IPS DF 6.9 (cell line): ENCODE measurements around the gene FARS2.

Experiments used
- DNase-seq: peaks from one replicate; pipeline ENCODE4 v3.0.0-alpha.2; 2013; ENCODE audit warnings: low read depth, low spot score
- H3K27ac ChIP-seq: one replicate; pipeline ENCODE4 v1.5.1; 2013; ENCODE audit warnings: low read length, control low read depth
- H3K27me3 ChIP-seq: 2 replicates; pipeline ENCODE4 v1.6.1; 2013; ENCODE audit warnings: mild to moderate bottlenecking, low read length; ENCODE audit not compliant: control insufficient read depth, insufficient read depth
- H3K36me3 ChIP-seq: 2 replicates; pipeline ENCODE4 v1.6.1; 2013; ENCODE audit warnings: low read length; ENCODE audit not compliant: control insufficient read depth, insufficient read depth
- H3K4me1 ChIP-seq: 2 replicates; pipeline ENCODE4 v1.6.1; 2013; ENCODE audit warnings: low read length; ENCODE audit not compliant: control insufficient read depth, insufficient read depth
- H3K4me3 ChIP-seq: 2 replicates; pipeline ENCODE4 v1.5.1; 2013; ENCODE audit warnings: mild to moderate bottlenecking, low read length
- H3K9me3 ChIP-seq: 2 replicates; pipeline ENCODE4 v1.6.1; 2013; ENCODE audit warnings: low read length, inconsistent platforms; ENCODE audit not compliant: control insufficient read depth, insufficient read depth
- WGBS: extraction: QIAGEN DNeasy Blood & Tissue Kit; methylation state at CpG from one replicate; pipeline ENCODE4 v1.1.7; 2013; ENCODE audit warnings: mixed read lengths, missing lambda C conversion rate; ENCODE audit not compliant: insufficient read length, insufficient coverage; 5-methylcytosine and 5-hydroxymethylcytosine counted together

FARS2 gene

GRCh38 chr6:5771211-5771610 is 509.9 kb downstream of the FARS2 start:
- H3K27ac ChIP-seq: no peak overlapping the region
- H3K4me1 ChIP-seq: no peaks in the 10 kb centered on the region
- no peaks in the 10 kb centered on the region for H3K9me3 ChIP-seq
- no peaks in the 10 kb centered on the region for H3K27me3 ChIP-seq
- WGBS: no CpG with 5 or more reads among the region's 7 CpGs
- no peak for DNase-seq
- H3K36me3 ChIP-seq: no peaks in the 10 kb centered on the region
- no peak overlapping the region for H3K4me3 ChIP-seq

- Histone ChIP-seq H3K27ac (no peak overlapping the region), H3K9me3 (no peaks in the 10 kb centered on the region), H3K36me3 (no peaks in the 10 kb centered on the region), H3K27me3 (no peaks in the 10 kb centered on the region), H3K4me1 (no peaks in the 10 kb centered on the region), H3K4me3 (no peak overlapping the region)
- no peak for DNase-seq
- no CpG with 5 or more reads among the region's 6 CpGs for WGBS
These were observed 510.6 kb downstream of the FARS2 start for GRCh38 chr6:5771759-5772390.

- WGBS: no CpG with 5 or more reads among the region's 11 CpGs
- H3K9me3 ChIP-seq: no peaks in the 10 kb centered on the region
- H3K4me3 ChIP-seq: no peak overlapping the region
- H3K36me3 ChIP-seq: no peaks in the 10 kb centered on the region
- no peak overlapping the region for H3K27ac ChIP-seq
- no peaks in the 10 kb centered on the region for H3K4me1 ChIP-seq
- DNase-seq: no peak
- H3K27me3 ChIP-seq: no peaks in the 10 kb centered on the region
These were observed 511.3 kb downstream of the FARS2 start for GRCh38 chr6:5772408-5773120.

GRCh38 chr6:5776104-5776503 is 514.8 kb downstream of the FARS2 start:
- no peak overlapping the region for H3K4me3 ChIP-seq
- H3K27me3 ChIP-seq: no peaks in the 10 kb centered on the region
- H3K27ac ChIP-seq: no peak overlapping the region
- no peaks in the 10 kb centered on the region for H3K4me1 ChIP-seq
- H3K9me3 ChIP-seq: no peaks in the 10 kb centered on the region
- WGBS: no CpG with 5 or more reads among the region's 6 CpGs
- no peak for DNase-seq
- no peaks in the 10 kb centered on the region for H3K36me3 ChIP-seq

- no peaks in the 10 kb centered on the region for H3K9me3 ChIP-seq
- H3K27me3 ChIP-seq: no peaks in the 10 kb centered on the region
- no peaks in the 10 kb centered on the region for H3K36me3 ChIP-seq
- no peak overlapping the region for H3K4me3 ChIP-seq
- no peak for DNase-seq
- no peaks in the 10 kb centered on the region for H3K4me1 ChIP-seq
- no peak overlapping the region for H3K27ac ChIP-seq
- WGBS: no CpG with 5 or more reads among the region's 12 CpGs
These were observed 515.5 kb downstream of the FARS2 start for GRCh38 chr6:5776706-5777390.

- no peak overlapping the region for H3K4me3 ChIP-seq
- DNase-seq: no peak
- H3K27me3 ChIP-seq: no peaks in the 10 kb centered on the region
- H3K4me1 ChIP-seq: peaks cover 5% of the 10 kb centered on the region
- no peaks in the 10 kb centered on the region for H3K36me3 ChIP-seq
- no CpG with 5 or more reads among the region's 7 CpGs for WGBS
- no peak overlapping the region for H3K27ac ChIP-seq
- H3K9me3 ChIP-seq: no peaks in the 10 kb centered on the region
These were observed 517.1 kb downstream of the FARS2 start for GRCh38 chr6:5778317-5778857.

- no CpG with 5 or more reads among the region's 7 CpGs for WGBS
- no peak overlapping the region for H3K27ac ChIP-seq
- H3K4me3 ChIP-seq: no peak overlapping the region
- no peaks in the 10 kb centered on the region for H3K36me3 ChIP-seq
- no peaks in the 10 kb centered on the region for H3K27me3 ChIP-seq
- no peaks in the 10 kb centered on the region for H3K9me3 ChIP-seq
- peaks cover 5% of the 10 kb centered on the region for H3K4me1 ChIP-seq
- no peak for DNase-seq
These were observed 517.6 kb downstream of the FARS2 start for GRCh38 chr6:5778906-5779305.

GRCh38 chr6:5781019-5781418 is 519.7 kb downstream of the FARS2 start:
- DNase-seq: no peak
- no peak overlapping the region for H3K4me3 ChIP-seq

GRCh38 chr6:5781966-5782556 is 520.7 kb downstream of the FARS2 start:
- Histone ChIP-seq H3K4me1 (peaks cover 5% of the 10 kb centered on the region), H3K4me3 (no peak overlapping the region), H3K36me3 (no peaks in the 10 kb centered on the region), H3K9me3 (no peaks in the 10 kb centered on the region), H3K27me3 (no peaks in the 10 kb centered on the region), H3K27ac (no peak overlapping the region)
- DNase-seq: no peak
- WGBS: no CpG with 5 or more reads among the region's 17 CpGs

More at GRCh38 chr6:5781019-5781418, 519.7 kb downstream of the FARS2 start:
- H3K27ac ChIP-seq: no peak overlapping the region
- H3K36me3 ChIP-seq: no peaks in the 10 kb centered on the region
- no peaks in the 10 kb centered on the region for H3K9me3 ChIP-seq
- no CpG with 5 or more reads among the region's 6 CpGs for WGBS
- no peaks in the 10 kb centered on the region for H3K27me3 ChIP-seq
- peaks cover 5% of the 10 kb centered on the region for H3K4me1 ChIP-seq

GRCh38 chr6:5782783-5783547 is 521.7 kb downstream of the FARS2 start:
- Histone ChIP-seq H3K27me3 (no peaks in the 10 kb centered on the region), H3K27ac (no peak overlapping the region), H3K4me3 (no peak overlapping the region), H3K4me1 (peaks cover 5% of the 10 kb centered on the region), H3K9me3 (no peaks in the 10 kb centered on the region), H3K36me3 (no peaks in the 10 kb centered on the region)
- no peak for DNase-seq
- WGBS: no CpG with 5 or more reads among the region's 26 CpGs
